ENCODE measurements around the gene INHA.

Gene INHA

GRCh38 chr2:219609149-219609750 is 37.1 kb downstream of the INHA start:
- DNase-seq (ENCODE audit: low read depth in 1 of 2, low spot score in 1 of 2) = no peak

- no peak for DNase-seq (ENCODE audit: low read depth in 1 of 2, low spot score in 1 of 2)
Measured at GRCh38 chr2:219611306-219611705, 39.2 kb downstream of the INHA start.

- no peak for DNase-seq (ENCODE audit: low read depth in 1 of 2, low spot score in 1 of 2)
Measured at GRCh38 chr2:219611866-219612576, 39.9 kb downstream of the INHA start.

- DNase-seq (ENCODE audit: low read depth in 1 of 2, low spot score in 1 of 2) = no peak
Measured at GRCh38 chr2:219612577-219613286, 40.6 kb downstream of the INHA start.

GRCh38 chr2:219613461-219614070 is 41.5 kb downstream of the INHA start:
- DNase-seq (ENCODE audit: low read depth in 1 of 2, low spot score in 1 of 2) = no peak

GRCh38 chr2:219614076-219614860 is 42.2 kb downstream of the INHA start:
- no peak for DNase-seq (ENCODE audit: low read depth in 1 of 2, low spot score in 1 of 2)

- no peak for DNase-seq (ENCODE audit: low read depth in 1 of 2, low spot score in 1 of 2)
Measured at GRCh38 chr2:219615036-219615435, 42.9 kb downstream of the INHA start.

- DNase-seq (ENCODE audit: low read depth in 1 of 2, low spot score in 1 of 2) = no peak
Measured at GRCh38 chr2:219615894-219616293, 43.8 kb downstream of the INHA start.

GRCh38 chr2:219616550-219616949 is 44.4 kb downstream of the INHA start:
- no peak for DNase-seq (ENCODE audit: low read depth in 1 of 2, low spot score in 1 of 2)

- no peak for DNase-seq (ENCODE audit: low read depth in 1 of 2, low spot score in 1 of 2)
Measured at GRCh38 chr2:219618733-219619122, 46.6 kb downstream of the INHA start.

- no peak for DNase-seq (ENCODE audit: low read depth in 1 of 2, low spot score in 1 of 2)
Measured at GRCh38 chr2:219619235-219619634, 47.1 kb downstream of the INHA start.

GRCh38 chr2:219620546-219620945 is 48.4 kb downstream of the INHA start:
- no peak for DNase-seq (ENCODE audit: low read depth in 1 of 2, low spot score in 1 of 2)

- no peak for DNase-seq (ENCODE audit: low read depth in 1 of 2, low spot score in 1 of 2)
Measured at GRCh38 chr2:219621935-219622334, 49.8 kb downstream of the INHA start.

GRCh38 chr2:219622472-219622871 is 50.4 kb downstream of the INHA start:
- no peak for DNase-seq (ENCODE audit: low read depth in 1 of 2, low spot score in 1 of 2)

- no peak for DNase-seq (ENCODE audit: low read depth in 1 of 2, low spot score in 1 of 2)
Measured at GRCh38 chr2:219624565-219624964, 52.5 kb downstream of the INHA start.

GRCh38 chr2:219625179-219625578 is 53.1 kb downstream of the INHA start:
- DNase-seq (ENCODE audit: low read depth in 1 of 2, low spot score in 1 of 2) = no peak
